GM23338 (cell line): ENCODE data around the gene NPAS3. TPM values are rescaled to one million over a fixed set of nuclear protein-coding genes. Genes with fewer than 3 reads are reported as not detected.

Experiments used
- ATAC-seq: fragments of 200-7000 bp; cut with Tn5 transposase; 3 replicates; pipeline ENCODE4 v1.9.1; 2020
- DNase-seq: peaks from one replicate; pipeline ENCODE4 v3.0.0-alpha.2; 2015; ENCODE audit warnings: low spot score
- H2AFZ ChIP-seq: fragments of 200-600 bp; sonication (generic); 2 replicates; pipeline ENCODE4 v1.8.0; 2016; ENCODE audit warnings: antibody characterized with exemption, mild to moderate bottlenecking, moderate library complexity
- H3F3A ChIP-seq: fragments of 200-600 bp; sonication (generic); replicated peaks from 2 replicates; pipeline ENCODE4 v1.8.0; 2017; ENCODE audit warnings: antibody characterized with exemption, mixed run types, low read depth
- H3K27ac ChIP-seq: fragments of 200-600 bp; sonication (generic); 2 replicates; pipeline ENCODE4 v1.6.1; 2016; ENCODE audit warnings: low read depth
- H3K27me3 ChIP-seq: fragments of 200-600 bp; sonication (generic); 2 replicates; pipeline ENCODE4 v1.8.0; 2016; ENCODE audit warnings: mild to moderate bottlenecking, mixed run types, moderate library complexity; ENCODE audit not compliant: insufficient read depth
- H3K36me3 ChIP-seq: fragments of 200-600 bp; sonication (generic); 2 replicates; pipeline ENCODE4 v1.8.0; 2016; ENCODE audit warnings: mild to moderate bottlenecking; ENCODE audit not compliant: insufficient read depth
- H3K4me1 ChIP-seq: fragments of 200-600 bp; sonication (generic); 2 replicates; pipeline ENCODE4 v1.8.0; 2016; ENCODE audit warnings: mild to moderate bottlenecking, moderate library complexity; ENCODE audit not compliant: insufficient read depth
- H3K4me2 ChIP-seq: fragments of 200-600 bp; sonication (generic); 2 replicates; pipeline ENCODE4 v1.7.1; 2017; ENCODE audit warnings: mixed run types
- H3K4me3 ChIP-seq: fragments of 200-600 bp; sonication (generic); 2 replicates; pipeline ENCODE4 v1.6.1; 2016; ENCODE audit warnings: mixed run types
- H3K79me2 ChIP-seq: fragments of 200-600 bp; sonication (generic); replicated peaks from 2 replicates; pipeline ENCODE4 v1.8.0; 2017; ENCODE audit warnings: mild to moderate bottlenecking; ENCODE audit not compliant: insufficient read depth
- H3K9me2 ChIP-seq: fragments of 200-600 bp; sonication (generic); 2 replicates; pipeline ENCODE4 v1.8.0; 2017; ENCODE audit not compliant: insufficient read depth
- H4K20me1 ChIP-seq: fragments of 200-600 bp; sonication (generic); replicated peaks from 2 replicates; pipeline ENCODE4 v1.8.0; 2017; ENCODE audit warnings: mild to moderate bottlenecking; ENCODE audit not compliant: insufficient read depth
- H3K27ac Mint-ChIP-seq: 2 replicates; pipeline ENCODE4 v1.8.0; 2020; ENCODE audit warnings: inconsistent platforms, mild to moderate bottlenecking, moderate library complexity, mixed read lengths
- H3K27me3 Mint-ChIP-seq: 3 replicates; pipeline ENCODE4 v1.8.0; 2022; ENCODE audit warnings: low read depth, mild to moderate bottlenecking, moderate library complexity, mixed read lengths, inconsistent platforms; ENCODE audit not compliant: insufficient read depth, poor library complexity
- H3K36me3 Mint-ChIP-seq: 3 replicates; pipeline ENCODE4 v1.8.0; 2021; ENCODE audit warnings: low read depth, mild to moderate bottlenecking, inconsistent platforms, moderate library complexity, mixed read lengths
- H3K4me1 Mint-ChIP-seq: 3 replicates; pipeline ENCODE4 v1.8.0; 2020; ENCODE audit warnings: mild to moderate bottlenecking, inconsistent platforms, mixed read lengths
- H3K4me3 Mint-ChIP-seq: 3 replicates; pipeline ENCODE4 v1.8.0; 2021; ENCODE audit warnings: moderate library complexity, mild to moderate bottlenecking, inconsistent platforms, mixed read lengths
- H3K9me3 Mint-ChIP-seq: 3 replicates; pipeline ENCODE4 v1.8.0; 2020; ENCODE audit warnings: moderate library complexity, mild to moderate bottlenecking, inconsistent platforms, mixed read lengths
- CREB1 ChIP-seq: fragments of 250-450 bp; sonication (Bioruptor Pico); IDR thresholded peaks from 2 replicates; pipeline ENCODE4 v1.5.0; 2020; ENCODE audit warnings: low read depth, mild to moderate bottlenecking, moderate library complexity
- CTCF ChIP-seq, 2 experiments: fragments of 200-600 bp in 1 of 2; sonication (generic) in 1 of 2; conservative IDR thresholded peaks; 2 replicates each; pipeline versions ENCODE4 v1.5.1 to v1.6.1; 2016 to 2017; ENCODE audit warnings: antibody characterized with exemption in 2 of 2, low read depth in 2 of 2, mild to moderate bottlenecking in 2 of 2, moderate library complexity in 1 of 2
- ETS1 ChIP-seq: IDR thresholded peaks from 2 replicates; pipeline ENCODE4 v1.6.1; 2016; ENCODE audit warnings: antibody characterized with exemption
- EZH2 ChIP-seq: fragments of 200-600 bp; sonication (generic); IDR thresholded peaks from one replicate; pipeline ENCODE4 v1.8.0; 2017; ENCODE audit warnings: antibody characterized with exemption, mild to moderate bottlenecking, low read depth; ENCODE audit not compliant: unreplicated experiment
- NANOG ChIP-seq: IDR thresholded peaks from 2 replicates; pipeline ENCODE4 v1.6.1; 2016; ENCODE audit warnings: antibody characterized with exemption, borderline replicate concordance
- REST ChIP-seq: IDR thresholded peaks from one replicate; pipeline ENCODE4 v1.6.1; 2018; ENCODE audit warnings: antibody characterized with exemption; ENCODE audit not compliant: unreplicated experiment
- STAT1 ChIP-seq: IDR thresholded peaks from one replicate; pipeline ENCODE4 v1.6.1; 2016; ENCODE audit warnings: antibody characterized with exemption; ENCODE audit not compliant: unreplicated experiment
- ZNF114 ChIP-seq: fragments of 250-450 bp; sonication (Bioruptor Pico); IDR thresholded peaks from 2 replicates; pipeline ENCODE4 v1.5.0; 2020; ENCODE audit warnings: mild to moderate bottlenecking, moderate library complexity
- ZNF331 ChIP-seq: fragments of 250-450 bp; sonication (Bioruptor Pico); IDR thresholded peaks from 2 replicates; pipeline ENCODE4 v1.5.0; 2020; ENCODE audit warnings: low read depth, mild to moderate bottlenecking, moderate library complexity
- ZNF462 ChIP-seq: fragments of 250-450 bp; sonication (Bioruptor Pico); IDR thresholded peaks from 2 replicates; pipeline ENCODE4 v1.5.0; 2020; ENCODE audit warnings: mild to moderate bottlenecking, moderate library complexity
- polyA plus RNA-seq: library from polyadenylated mRNA; unstranded; fragments of >200 nt; fragmentation: Nextera tagmentation; extraction: Ambion mirVana; gene quantifications from 2 replicates; pipeline ENCODE4 v1.2.1, GENCODE V29; 2016
- total RNA-seq: library from RNA; depleted of rRNA; stranded (reverse); fragments of >200 nt; shearing (Covaris generic); gene quantifications from 2 replicates; pipeline ENCODE4 v1.2.3, GENCODE V29; 2014

The NPAS3 gene
- total and polyA plus RNA-seq, 2 experiments from 2014 or later, result 0.17 to 0.19 TPM

GRCh38 chr14:33588771-33589170 lies 650.1 kb downstream of the NPAS3 start (continued):
- no peak for TF ChIP-seq ZNF462 (CRISPR knock-in tag)

- no peak for DNase-seq
- Histone ChIP-seq H3K9me2 (peaks cover 19% of the 10 kb centered on the region), H3K27me3 (no peaks in the 10 kb centered on the region), H3K4me2 (no peak overlapping the region), H3K4me1 (peaks cover 10% of the 10 kb centered on the region), H3K79me2 (no peaks in the 10 kb centered on the region), H4K20me1 (no peaks in the 10 kb centered on the region), H2AFZ (no peak overlapping the region), H3F3A (no peaks in the 10 kb centered on the region), H3K36me3 (no peaks in the 10 kb centered on the region), H3K4me3 (no peak overlapping the region), H3K27ac (no peak overlapping the region)
- H3K27me3 Mint-ChIP-seq, result no peaks in the 10 kb centered on the region
- no peak overlapping the region for H3K27ac Mint-ChIP-seq
- ATAC-seq, result no peak
- H3K9me3 Mint-ChIP-seq, result no peaks in the 10 kb centered on the region
- H3K36me3 Mint-ChIP-seq, result no peaks in the 10 kb centered on the region
- H3K4me1 Mint-ChIP-seq, result peaks cover 21% of the 10 kb centered on the region
- no peak overlapping the region for H3K4me3 Mint-ChIP-seq
- no peak for TF ChIP-seq ZNF114 (CRISPR knock-in tag)
- TF ChIP-seq ZNF331 (CRISPR knock-in tag), result no peak
- no peak for TF ChIP-seq ETS1
- TF ChIP-seq NANOG, result no peak
- no peak for TF ChIP-seq EZH2
- no peak for TF ChIP-seq STAT1
- no peak for TF ChIP-seq CTCF (conservative IDR thresholded peaks at IDR 0.05; ENCODE audit: low read depth in 2 of 2)
- TF ChIP-seq CREB1 (CRISPR knock-in tag), result no peak
- no peak for TF ChIP-seq REST
Measured at GRCh38 chr14:33589334-33589733, 650.7 kb downstream of the NPAS3 start.
